ENCODE results near the gene PHACTR2.
"Not testable (repeated sequence)": the region's sequence is repeated elsewhere in the genome, so short reads cannot be mapped to it uniquely, and the experiment has no call there.

The PHACTR2 gene

DNA sequence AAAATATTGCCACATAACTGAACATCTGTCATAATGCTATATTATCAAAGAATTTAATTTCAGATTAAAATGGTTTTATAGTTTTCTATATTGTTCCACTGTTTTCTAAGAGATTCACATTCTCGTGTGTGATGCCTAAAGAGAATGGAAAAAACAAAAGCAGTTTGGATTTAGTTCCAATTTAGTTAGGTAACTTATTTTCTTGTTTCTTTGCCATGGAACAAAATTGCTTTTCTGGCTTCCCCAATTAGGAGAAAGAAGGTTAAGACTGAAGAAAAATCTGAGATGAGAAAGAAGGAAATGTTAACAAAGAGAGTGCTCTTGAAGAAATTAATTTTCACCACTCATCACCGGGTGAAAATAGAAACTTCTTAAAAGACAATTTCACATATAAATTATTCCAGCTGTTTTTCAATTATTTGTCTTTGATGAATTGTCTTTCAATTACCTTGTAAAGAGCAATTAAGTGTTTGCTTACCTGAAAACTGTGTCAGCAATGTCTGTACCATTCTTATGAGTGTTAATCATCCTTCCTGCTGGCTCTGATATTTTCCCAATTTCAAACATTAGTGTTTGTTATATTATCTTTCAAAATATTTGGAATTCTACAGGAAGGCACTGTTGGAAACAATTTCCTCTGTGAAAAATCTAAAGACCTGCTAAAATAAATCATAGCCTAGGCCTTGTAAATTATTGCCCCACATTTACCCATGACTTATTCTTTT is 19.5 kb downstream of the PHACTR2 start:
- no peak overlapping the region for H3K4me3 ChIP-seq (ENCODE audit: low read depth, low read length)

DNA sequence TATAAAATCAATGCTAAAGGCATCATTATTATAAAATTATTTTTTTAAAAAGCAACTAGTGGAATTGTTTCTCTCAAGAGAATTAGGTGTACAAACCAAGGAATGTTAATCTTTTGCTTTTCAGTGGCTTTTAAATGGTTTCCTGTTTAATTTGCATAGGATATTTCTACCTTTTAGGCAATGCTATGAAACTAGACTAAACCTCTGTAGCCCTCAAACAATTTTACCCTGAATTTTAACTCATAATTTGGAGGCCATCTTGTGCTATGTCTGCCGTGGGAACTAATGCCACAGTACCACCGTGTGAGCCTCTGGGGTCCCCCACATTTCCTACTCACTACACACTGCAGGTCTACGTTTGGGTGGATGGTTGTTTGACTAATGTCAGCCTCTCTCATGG is 20.6 kb downstream of the PHACTR2 start:
- no peak overlapping the region for H3K4me3 ChIP-seq (ENCODE audit: low read depth, low read length)

DNA sequence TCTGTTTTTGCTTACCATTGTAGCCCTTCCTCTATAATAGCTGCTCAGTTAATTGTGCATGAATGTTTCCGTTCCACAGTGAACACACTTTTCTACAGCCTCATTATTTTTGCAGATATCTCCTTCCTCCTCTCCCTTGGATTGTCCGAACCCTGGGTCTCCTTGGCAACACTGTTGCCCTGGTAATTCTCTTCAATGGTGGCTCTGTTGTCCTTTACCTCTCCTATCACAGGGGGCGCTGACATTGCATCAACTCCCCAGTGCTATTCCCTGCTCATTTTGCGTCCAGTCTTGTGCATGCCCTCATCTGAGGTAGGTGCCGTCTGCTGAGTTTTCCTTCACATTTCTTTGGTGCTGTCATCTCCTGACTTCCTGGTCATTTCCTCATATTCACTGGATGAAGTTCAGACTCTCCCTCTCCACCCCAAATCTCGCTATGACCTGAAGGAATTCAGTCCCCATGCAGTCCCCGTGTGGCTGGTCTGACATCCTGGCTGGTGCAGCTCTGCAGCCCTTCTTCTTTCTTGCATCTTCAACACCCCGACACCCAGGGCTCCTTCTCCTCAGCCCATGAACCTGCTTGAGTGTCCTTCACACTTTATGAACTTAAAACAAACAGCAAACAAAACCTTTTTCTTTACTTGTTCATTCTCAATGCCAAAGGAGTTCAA is 21.1 kb downstream of the PHACTR2 start:
- no peak overlapping the region for H3K4me3 ChIP-seq (ENCODE audit: low read depth, low read length)

DNA sequence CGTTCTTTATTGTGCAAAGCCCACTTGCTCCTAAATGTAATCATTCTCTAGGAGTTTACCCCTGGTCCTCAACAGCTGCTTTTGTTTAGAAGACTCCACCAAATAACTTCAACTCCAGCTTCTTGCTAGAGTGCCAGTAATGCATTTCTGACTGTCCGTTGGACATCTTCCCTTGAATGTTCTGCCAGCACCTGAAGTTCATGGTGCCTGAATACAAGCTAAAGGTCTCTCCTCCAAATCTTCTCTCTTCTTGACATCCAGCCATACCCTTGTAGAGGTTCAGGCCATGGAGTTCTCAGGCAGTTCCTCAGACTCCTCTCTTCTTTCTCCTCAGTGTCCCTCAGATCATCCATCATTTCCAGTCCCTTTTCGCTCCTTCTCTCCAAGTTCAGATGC is 21.7 kb downstream of the PHACTR2 start:
- H3K4me3 ChIP-seq (ENCODE audit: low read depth, low read length): no peak overlapping the region

DNA sequence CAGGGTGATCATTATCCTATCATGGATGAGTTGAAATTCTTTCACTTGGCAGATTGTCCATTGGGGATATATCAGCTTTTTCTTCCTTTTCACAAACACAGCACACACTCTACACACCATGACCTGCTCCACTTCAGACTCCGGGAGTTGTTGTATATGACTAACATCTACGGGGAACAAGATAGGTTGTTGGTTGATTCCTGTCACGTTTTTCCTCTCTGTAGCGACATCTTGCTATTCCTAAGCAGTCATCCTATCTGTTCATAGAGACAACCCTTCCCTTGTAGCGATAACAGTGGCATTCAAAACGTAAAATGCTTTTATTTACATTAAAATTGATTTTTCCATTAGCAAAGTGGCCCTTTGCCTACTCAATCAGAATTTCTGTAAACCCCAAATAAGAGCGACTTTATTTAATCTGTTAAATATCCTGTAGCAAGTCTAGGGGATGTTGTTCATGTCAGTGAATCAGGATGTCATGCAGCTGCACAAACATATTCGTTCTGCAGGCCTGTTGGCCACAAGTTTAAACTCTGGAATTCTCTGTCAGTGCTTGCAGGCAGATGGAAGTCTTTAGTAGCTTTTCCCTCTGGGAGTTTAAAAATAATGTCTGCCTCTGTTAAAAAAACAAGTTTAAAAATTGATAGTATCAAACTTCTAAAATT is 23.1 kb downstream of the PHACTR2 start:
- no peak overlapping the region for H3K4me3 ChIP-seq (ENCODE audit: low read depth, low read length)

DNA sequence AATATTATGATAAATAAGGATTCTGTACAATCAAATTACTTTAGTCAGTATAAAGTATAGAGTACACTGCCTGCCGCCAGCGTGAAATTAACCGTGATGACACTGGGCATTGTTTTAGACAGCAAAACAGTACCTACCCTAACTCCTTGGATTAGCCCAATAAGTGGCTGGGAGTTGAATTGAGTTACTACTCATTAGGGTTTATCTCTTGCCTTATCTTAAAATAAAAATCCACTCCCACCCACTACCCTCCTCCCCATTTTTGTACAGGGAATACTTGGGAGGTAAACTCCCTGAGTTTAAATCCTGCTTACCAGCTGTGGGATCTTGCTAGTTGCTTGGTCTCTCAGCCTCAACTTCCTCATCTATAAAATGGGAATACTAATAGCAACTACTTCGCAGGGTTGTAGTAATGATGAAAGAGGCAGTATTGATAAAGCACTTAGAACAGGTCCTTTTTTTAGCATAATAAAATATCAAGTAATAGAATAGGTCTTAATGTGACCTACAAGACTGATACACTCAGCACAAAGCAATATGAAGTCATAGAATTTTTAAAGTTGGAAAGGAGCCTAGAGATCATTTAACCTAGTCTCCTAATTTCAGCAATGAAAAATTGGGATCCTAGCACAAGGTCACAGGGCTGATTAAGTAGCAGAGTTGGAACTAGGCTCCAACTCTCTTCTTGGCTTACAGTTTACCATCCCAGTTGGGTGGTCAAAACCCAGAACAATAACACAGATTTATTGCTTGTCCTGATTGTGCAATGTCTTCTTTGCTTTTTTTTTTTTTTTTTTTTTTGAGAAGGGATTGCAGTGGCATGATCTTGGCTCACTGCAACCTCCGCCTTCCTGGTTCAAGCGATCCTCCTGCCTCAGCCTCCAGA is 23.8 kb downstream of the PHACTR2 start:
- no peak overlapping the region for H3K4me3 ChIP-seq (ENCODE audit: low read depth, low read length)

DNA sequence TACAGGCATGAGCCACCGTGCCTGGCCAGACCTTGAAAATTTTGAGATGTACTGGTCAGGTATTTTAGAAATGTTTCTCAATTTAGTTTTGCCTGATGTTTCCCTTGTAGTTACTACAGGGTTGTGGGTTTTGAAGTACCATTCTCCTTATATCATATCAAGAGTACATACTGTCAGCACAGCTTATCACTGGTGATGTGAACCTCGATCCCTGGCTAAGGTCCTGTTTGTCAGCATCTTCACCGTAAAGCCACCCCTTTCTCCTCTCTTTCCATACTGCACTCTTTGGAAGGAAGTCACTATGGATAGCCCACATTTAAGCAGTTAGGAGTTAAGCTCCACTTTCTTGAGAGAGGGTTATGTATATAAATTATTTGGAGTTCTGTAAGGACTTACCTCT is 27.8 kb downstream of the PHACTR2 start:
- H3K4me3 ChIP-seq (ENCODE audit: low read depth, low read length): no peak overlapping the region

DNA sequence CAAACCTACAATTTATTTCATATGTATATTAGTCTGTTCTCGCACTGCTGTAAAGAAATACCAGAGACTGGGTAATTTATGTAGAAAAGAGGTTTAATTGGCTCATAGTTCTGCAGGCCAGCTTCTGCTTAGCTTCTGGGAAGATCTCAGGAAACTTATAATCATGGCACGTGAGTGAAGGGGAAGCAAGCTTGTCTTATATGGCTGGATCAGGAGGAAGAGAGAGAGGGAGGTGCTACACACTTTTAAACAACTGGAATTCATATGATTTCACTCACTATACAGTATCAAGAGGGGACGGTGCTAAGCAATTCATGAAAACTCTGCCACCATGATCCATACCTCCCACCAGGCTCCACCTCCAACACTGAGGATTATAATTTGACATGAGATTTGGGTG is 29.9 kb downstream of the PHACTR2 start:
- no peak overlapping the region for H3K4me3 ChIP-seq (ENCODE audit: low read depth, low read length)

DNA sequence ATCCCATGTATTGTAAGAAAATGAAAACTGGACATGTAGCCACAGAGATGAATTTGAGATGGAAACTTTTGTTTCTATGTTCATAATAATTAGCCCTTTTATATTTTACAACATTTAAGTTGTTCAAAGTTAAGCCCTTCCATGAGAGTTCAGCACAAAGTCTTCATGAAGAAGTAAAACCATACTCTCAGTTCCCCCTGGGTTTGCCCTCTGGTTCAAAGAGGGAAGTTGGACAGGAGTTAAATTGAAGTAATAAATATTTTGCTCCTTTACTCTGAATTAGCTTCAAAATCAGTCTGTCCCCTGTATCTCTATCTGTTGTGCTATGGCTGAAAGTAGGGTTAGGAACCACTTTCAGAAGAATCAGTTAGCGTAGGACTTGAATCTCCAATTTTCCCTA is 31.1 kb downstream of the PHACTR2 start:
- H3K4me3 ChIP-seq (ENCODE audit: low read depth, low read length): no peak overlapping the region

DNA sequence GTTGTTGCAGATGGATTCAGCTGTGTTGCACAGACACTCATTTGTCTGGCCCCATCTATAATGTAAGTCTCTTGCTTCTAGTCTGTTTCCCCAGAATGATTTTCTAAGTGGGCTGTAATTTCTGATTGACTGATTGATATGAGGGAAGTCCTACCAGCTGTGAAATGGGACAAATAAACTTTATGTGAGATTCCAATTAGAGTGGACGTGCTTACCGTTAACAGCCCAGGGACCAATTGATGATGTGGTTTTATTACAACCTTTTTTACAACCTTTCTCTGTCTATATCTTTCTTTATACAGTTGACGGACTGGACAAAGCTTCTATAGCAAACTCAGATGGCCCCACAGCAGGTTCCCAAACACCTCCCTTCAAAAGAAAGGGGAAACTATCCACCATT is 33.9 kb downstream of the PHACTR2 start:
- no peak overlapping the region for H3K4me3 ChIP-seq (ENCODE audit: low read depth, low read length)

DNA sequence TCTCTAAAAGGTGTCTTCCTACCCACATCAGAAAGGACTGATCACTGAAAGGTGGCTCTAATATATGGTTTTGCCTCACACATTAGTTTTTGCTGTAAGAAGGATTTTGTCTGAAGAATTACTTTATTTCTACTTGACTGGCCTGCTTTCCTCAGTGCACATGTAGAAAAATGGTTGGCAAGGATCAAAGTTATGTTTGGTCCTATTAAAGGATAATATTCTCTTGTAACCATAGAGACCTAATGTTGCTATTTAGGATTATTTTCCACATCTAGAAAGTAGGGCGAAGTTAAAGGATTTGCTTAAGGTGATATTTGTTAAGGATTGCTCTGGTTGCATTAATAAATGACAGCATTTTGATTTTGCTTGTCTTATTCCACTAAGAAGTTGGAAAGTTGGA is 40.7 kb downstream of the PHACTR2 start:
- no peak overlapping the region for H3K4me3 ChIP-seq (ENCODE audit: low read depth, low read length)

DNA sequence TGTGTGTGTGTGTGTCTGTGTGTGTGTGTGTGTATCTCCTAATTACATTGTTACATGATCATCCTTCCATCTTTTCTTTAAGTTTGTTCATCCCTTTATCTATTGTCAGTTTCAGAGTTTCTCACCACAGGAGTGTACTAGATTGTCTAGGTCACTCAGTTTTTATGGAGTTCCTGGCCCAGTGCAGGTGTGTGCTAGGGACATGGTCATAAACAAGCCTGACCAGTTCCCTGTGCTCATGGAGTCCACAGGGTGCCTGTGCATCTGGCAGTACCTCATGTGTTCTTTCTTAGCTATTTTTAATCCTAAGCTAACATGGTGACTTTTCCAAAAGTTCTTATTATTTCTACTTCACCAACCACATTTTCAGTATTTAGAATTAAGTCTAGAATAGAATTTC is 43.9 kb downstream of the PHACTR2 start:
- no peak overlapping the region for H3K4me3 ChIP-seq (ENCODE audit: low read depth, low read length)

DNA sequence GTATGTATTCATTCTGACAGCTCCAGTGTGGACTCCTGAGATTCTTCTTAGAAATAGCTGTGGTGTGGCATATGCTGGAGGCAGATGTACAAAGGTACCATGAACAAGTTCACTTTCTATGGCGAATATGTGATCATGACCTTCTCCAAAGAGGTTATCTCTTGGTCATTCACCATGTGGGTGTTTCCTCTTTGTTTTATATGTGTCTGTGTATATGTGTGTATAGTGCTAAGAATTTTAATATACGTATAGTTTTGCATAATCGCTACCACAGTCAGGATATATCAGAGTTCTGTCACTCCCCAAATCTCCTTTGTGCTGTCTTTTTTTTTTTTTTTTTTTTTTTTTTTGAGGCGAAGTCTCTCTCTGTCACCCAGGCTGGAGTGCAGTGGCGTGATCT is 47.1 kb downstream of the PHACTR2 start:
- no peak overlapping the region for H3K4me3 ChIP-seq (ENCODE audit: low read depth, low read length)

DNA sequence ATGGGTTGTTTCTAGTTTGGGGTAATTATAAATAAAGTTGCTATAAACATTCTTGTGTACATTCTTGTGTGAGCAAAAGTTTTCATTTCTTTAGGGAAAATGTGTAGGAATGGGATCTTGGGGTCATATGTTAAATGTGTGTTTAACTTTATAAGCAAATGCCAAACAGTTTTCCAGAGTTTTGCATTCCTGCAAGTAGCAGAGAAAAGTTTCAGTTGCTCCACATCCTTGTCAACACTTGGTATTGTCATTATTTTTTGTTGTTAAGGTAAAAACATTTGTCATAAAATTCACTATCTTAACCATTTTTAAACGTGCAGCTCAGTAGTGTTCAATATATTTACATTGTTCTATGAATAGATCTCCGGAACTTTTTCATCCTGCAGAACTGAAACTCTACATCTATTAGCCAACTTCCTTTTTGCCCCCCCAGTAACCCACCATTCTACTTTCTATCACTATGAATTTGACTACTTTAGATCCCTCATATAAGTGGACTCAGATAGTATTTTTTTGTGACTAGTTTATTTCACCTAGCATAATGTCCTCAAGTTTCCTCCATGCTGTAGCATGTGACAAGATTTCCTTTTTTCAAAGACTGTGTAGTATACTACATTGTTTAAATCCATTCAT is 48.4 kb downstream of the PHACTR2 start:
- no peak overlapping the region for H3K4me3 ChIP-seq (ENCODE audit: low read depth, low read length)

DNA sequence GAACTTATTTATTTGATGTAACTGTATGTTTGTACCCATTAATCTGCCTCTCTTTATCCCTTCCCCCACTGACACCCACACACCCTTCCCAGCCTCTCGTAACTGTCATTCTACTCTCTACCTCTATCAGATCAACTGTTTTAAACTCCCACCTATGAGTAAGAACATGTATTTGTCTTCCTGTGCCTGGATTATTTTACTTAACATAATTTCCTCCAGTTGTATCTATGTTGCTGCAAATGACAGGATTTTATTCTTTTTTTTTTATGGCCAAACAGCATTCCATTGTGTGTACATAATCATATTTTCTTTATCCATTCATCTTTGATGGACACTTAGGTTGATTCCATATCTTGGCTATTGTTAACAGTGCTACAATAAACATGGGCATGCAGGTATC is 49.3 kb downstream of the PHACTR2 start:
- H3K4me3 ChIP-seq (ENCODE audit: low read depth, low read length): no peak overlapping the region

DNA sequence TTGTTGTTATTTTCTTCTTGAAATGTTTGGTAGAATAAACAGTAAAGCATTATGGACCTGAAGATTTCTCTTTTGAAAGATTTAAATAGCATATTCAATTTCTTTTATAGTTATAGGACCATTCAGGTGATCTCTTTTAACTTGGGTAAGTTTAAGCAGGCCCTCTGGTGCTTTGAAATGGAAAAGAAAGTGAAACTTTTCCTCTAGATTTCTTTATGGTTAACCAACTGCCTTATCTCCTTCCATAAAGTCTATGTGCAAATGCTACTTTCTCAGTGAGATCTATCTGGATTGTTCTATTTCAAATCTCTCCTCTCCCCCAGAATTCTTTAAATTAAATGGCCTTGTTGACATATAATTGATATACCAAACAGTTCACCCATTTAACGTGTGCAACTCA is 54.0 kb downstream of the PHACTR2 start:
- H3K4me3 ChIP-seq (ENCODE audit: low read depth, low read length): no peak overlapping the region

DNA sequence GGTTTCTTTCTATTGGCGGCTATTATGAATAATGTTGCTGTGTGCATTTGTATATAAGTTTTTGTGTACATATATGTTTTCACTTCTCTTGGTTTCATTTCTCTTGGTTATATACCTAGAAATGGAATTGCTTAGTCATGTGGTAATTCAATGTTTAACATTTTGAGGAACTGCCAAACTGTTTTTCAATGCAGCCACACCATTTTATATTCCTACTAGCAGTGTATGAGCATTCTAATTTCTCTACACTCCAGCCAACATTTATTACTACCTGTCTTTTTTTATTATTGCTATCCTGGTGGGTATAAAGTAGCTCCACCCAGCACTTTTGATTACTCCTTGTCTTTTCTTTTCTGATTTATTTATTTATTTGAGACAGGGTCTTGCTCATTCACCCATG is 54.8 kb downstream of the PHACTR2 start:
- H3K4me3 ChIP-seq (ENCODE audit: low read depth, low read length): no peak overlapping the region

DNA sequence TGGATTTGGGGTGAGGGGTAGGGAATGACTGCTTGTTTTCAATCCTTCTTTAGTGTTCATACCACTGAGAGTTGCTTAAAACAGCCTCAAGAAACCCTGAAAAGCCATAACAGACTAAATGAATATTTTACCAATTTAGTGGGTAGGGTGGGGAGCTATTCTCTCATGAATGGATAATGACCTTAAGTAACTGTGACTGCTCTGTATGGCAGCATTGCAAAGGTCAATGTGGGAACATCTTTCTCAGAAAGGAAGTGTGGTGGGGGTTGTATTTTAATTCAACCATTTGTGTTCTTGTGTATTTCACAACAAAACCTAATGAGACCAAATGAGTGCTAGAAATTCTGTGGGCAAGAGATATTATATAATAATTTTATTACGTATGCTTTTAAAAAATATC is 55.7 kb downstream of the PHACTR2 start:
- no peak overlapping the region for H3K4me3 ChIP-seq (ENCODE audit: low read depth, low read length)

DNA sequence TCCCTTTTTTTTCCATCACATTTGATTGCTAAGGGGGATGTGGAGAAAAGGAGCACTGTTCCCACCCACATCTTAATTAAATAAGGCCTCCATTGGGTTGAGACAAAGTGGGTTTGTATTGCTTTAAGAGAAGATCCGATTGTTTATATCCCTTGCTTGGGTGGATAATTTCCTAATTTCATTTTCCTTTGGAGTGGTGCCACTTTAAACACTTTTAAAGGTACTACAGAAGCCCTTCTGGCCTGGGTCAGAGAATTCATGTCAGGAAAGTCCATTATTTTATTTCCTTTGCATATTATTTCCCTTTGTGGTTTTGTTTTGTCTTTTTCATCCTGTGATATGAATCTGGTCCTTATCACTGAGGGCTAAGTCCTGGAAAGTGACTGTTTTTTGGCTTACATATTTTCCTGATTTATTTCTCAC is 56.9 kb downstream of the PHACTR2 start:
- H3K4me3 ChIP-seq (ENCODE audit: low read depth, low read length): no peak overlapping the region

DNA sequence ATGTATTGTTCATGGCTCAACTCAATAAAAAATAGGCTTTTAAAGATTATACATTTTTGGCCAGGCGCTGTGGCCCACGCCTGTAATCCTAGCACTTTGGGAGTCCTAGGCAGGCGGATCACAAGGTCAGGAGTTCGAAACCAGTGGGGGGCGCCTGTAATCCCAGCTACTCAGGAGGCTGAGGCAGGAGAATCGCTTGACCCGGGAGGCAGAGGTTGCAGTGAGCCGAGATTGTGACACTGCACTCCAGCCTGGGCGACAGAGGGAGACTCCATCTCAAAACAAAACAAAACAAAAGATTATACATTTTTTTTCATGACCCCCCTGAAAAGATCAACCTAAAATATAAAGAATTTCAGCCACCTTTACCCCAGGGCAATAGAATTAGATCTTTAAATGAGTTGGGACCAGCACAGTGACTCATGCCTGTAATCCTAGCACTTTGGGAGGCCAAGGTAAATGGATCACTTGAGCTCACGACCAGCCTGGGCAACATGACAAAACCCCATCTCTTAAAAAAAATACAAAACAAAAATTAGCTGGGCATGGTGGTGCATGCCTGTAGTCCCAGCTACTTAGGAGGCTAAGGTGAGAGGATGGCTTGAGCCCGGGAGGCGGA is 60.4 kb downstream of the PHACTR2 start:
- H3K4me3 ChIP-seq (ENCODE audit: low read depth, low read length): not testable (repeated sequence)

Data from iPS-11a (cell line).